Osteoblast (primary cell): ENCODE measurements around the gene KRT6B. TPM values are rescaled to one million over a fixed set of nuclear protein-coding genes. Genes with fewer than 3 reads are reported as not detected.
A peak's percentile ranks its signal among the peaks of the same experiment; 100 is the strongest.
"Not testable (repeated sequence)": the region's sequence is repeated elsewhere in the genome, so short reads cannot be mapped to it uniquely, and the experiment has no call there.

Source experiments
- DNase-seq: peaks from one replicate; pipeline ENCODE4 v3.0.0; 2011; ENCODE audit warnings: low spot score, mixed read lengths; ENCODE audit not compliant: insufficient read length; ENCODE audit errors: missing footprints
- H2AFZ ChIP-seq: 2 replicates; pipeline ENCODE4 v1.6.0; 2011; ENCODE audit warnings: mild to moderate bottlenecking, low read length
- H3K27ac ChIP-seq: 2 replicates; pipeline ENCODE4 v1.5.1; 2011; ENCODE audit warnings: mild to moderate bottlenecking, low read depth, low read length, moderate library complexity
- H3K27me3 ChIP-seq: 2 replicates; pipeline ENCODE4 v1.6.0; 2012; ENCODE audit warnings: mild to moderate bottlenecking, control low read depth, inconsistent platforms, low read length, moderate library complexity; ENCODE audit not compliant: insufficient read depth
- H3K36me3 ChIP-seq: 2 replicates; pipeline ENCODE4 v1.5.1; 2011; ENCODE audit warnings: mild to moderate bottlenecking, low read length, control low read depth, moderate library complexity; ENCODE audit not compliant: insufficient read depth
- H3K4me1 ChIP-seq: 2 replicates; pipeline ENCODE4 v1.5.1; 2011; ENCODE audit warnings: mild to moderate bottlenecking, low read length, control low read depth, moderate library complexity; ENCODE audit not compliant: insufficient read depth
- H3K4me2 ChIP-seq: 2 replicates; pipeline ENCODE4 v1.6.0; 2011; ENCODE audit warnings: mild to moderate bottlenecking, low read length; ENCODE audit not compliant: insufficient read depth
- H3K4me3 ChIP-seq: fragments of 200-600 bp; sonication (generic); 3 replicates; pipeline ENCODE4 v1.5.1; 2012; ENCODE audit warnings: mild to moderate bottlenecking, low read length, inconsistent platforms; ENCODE audit not compliant: insufficient read depth
- H3K79me2 ChIP-seq: 2 replicates; pipeline ENCODE4 v1.6.0; 2012; ENCODE audit warnings: mild to moderate bottlenecking, low read length, control low read depth, inconsistent platforms; ENCODE audit not compliant: insufficient read depth
- H3K9me3 ChIP-seq: 2 replicates; pipeline ENCODE4 v1.5.1; 2011; ENCODE audit warnings: low read depth, low read length, control low read depth
- H4K20me1 ChIP-seq: 2 replicates; pipeline ENCODE4 v1.6.0; 2012; ENCODE audit warnings: mild to moderate bottlenecking, low read length, control low read depth; ENCODE audit not compliant: insufficient read depth
- total RNA-seq: library from RNA; depleted of rRNA; stranded (reverse); fragments of >200 nt; gene quantifications from 2 replicates; pipeline ENCODE4 v1.2.3, GENCODE V29; 2012
- TF ChIP-seq, protein P1 (sequence below): IDR thresholded peaks from 2 replicates; pipeline ENCODE4 v1.5.1; 2011; ENCODE audit warnings: mild to moderate bottlenecking, low read depth, low read length, moderate library complexity; ENCODE audit errors: extremely low read depth

KRT6B gene
- not detected in 2 replicates for total RNA-seq

DNA sequence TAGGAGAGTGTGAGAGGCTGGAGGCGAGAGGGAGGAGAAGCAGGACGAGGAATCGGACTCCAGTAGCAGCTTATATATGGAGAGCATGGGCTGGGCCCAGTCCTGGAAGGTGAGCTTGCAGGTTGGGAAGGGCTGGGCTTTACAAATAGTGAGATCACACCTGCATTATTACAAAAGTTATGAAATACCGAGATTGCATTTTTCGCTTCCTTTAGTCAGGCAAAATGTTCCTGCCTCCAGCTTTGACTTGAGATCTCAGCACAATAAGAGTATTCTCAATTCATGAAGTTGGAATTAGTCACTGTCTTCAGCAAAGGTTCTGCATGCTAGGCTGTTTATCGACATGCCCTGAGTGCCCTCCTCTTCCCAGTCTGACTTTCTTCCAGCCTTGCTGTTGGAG lies at the start of gene KRT6B:
Gene KRT6B (minus strand): TSS at position 46 of the 400 bp plus-strand sequence. CDS start 68 bp downstream, outside the sequence.
- Histone ChIP-seq H3K4me1 (peaks cover 8% of the 10 kb centered on the region), H2AFZ (no peak within 1 kb of the TSS), H3K36me3 (no peaks in the 10 kb centered on the region), H3K79me2 (no peaks in the 10 kb centered on the region), H3K9me3 (no peaks in the 10 kb centered on the region), H3K27ac (no peak within 1 kb of the TSS), H4K20me1 (no peaks in the 10 kb centered on the region), H3K27me3 (peaks cover 32% of the 10 kb centered on the region), H3K4me2 (no peak within 1 kb of the TSS), H3K4me3 (no peak within 1 kb of the TSS)
- no peak for DNase-seq
- TF ChIP-seq, protein P1, sequence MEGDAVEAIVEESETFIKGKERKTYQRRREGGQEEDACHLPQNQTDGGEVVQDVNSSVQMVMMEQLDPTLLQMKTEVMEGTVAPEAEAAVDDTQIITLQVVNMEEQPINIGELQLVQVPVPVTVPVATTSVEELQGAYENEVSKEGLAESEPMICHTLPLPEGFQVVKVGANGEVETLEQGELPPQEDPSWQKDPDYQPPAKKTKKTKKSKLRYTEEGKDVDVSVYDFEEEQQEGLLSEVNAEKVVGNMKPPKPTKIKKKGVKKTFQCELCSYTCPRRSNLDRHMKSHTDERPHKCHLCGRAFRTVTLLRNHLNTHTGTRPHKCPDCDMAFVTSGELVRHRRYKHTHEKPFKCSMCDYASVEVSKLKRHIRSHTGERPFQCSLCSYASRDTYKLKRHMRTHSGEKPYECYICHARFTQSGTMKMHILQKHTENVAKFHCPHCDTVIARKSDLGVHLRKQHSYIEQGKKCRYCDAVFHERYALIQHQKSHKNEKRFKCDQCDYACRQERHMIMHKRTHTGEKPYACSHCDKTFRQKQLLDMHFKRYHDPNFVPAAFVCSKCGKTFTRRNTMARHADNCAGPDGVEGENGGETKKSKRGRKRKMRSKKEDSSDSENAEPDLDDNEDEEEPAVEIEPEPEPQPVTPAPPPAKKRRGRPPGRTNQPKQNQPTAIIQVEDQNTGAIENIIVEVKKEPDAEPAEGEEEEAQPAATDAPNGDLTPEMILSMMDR: no peak

- Histone ChIP-seq H3K4me3 (no peak overlapping the region), H3K4me2 (no peak overlapping the region), H3K27me3 (peaks cover 3% of the 10 kb centered on the region), H3K9me3 (no peaks in the 10 kb centered on the region), H3K36me3 (no peaks in the 10 kb centered on the region), H4K20me1 (no peaks in the 10 kb centered on the region), H3K79me2 (no peaks in the 10 kb centered on the region), H3K4me1 (peaks cover 40% of the 10 kb centered on the region), H2AFZ (no peak overlapping the region), H3K27ac (peak overlapping the region; percentile 82)
- TF ChIP-seq, protein P1: no peak
- no peak for DNase-seq
These were observed 49.5 kb upstream of the KRT6B start for GRCh38 chr12:52501490-52501889.

DNA sequence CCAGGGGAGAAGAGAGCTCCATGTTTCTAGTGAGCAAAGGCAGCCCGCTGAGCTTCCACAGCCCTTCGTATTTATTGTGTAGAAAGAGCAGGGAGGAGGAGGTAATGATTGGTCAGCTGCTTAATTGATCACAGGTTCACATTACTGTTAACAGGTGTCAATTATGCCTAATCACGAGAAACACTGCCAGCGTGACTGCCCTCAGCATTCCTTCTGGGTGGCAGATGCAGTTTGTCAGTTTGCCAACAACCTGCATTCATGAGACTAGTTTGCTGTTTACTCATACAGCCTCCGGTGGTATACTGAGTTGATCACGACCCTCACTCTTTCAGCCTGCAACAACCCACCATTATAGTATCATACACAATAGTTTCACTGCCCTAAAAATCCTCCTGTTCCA lies 48.6 kb upstream of the KRT6B start:
- not testable (repeated sequence) for H3K79me2 ChIP-seq, H3K36me3 ChIP-seq, DNase-seq, H4K20me1 ChIP-seq, H3K27me3 ChIP-seq, H2AFZ ChIP-seq, H3K9me3 ChIP-seq
- H3K4me3 ChIP-seq: peak overlapping the region; percentile 38
- peaks cover 49% of the 10 kb centered on the region for H3K4me1 ChIP-seq
- peak overlapping the region; percentile 64 for H3K4me2 ChIP-seq
- H3K27ac ChIP-seq: peak overlapping the region; percentile 82

GRCh38 chr12:52499806-52500560 lies 48.0 kb upstream of the KRT6B start:
- H3K4me3 ChIP-seq: peak overlapping the region; percentile 38
- no peak overlapping the region for H2AFZ ChIP-seq
- DNase-seq: no peak
- H3K27me3 ChIP-seq: no peaks in the 10 kb centered on the region
- H3K9me3 ChIP-seq: no peaks in the 10 kb centered on the region
- TF ChIP-seq, protein P1: no peak
- no peaks in the 10 kb centered on the region for H3K79me2 ChIP-seq
- no peaks in the 10 kb centered on the region for H4K20me1 ChIP-seq
- peaks cover 55% of the 10 kb centered on the region for H3K4me1 ChIP-seq
- H3K36me3 ChIP-seq: no peaks in the 10 kb centered on the region
- peak overlapping the region; percentile 64 for H3K4me2 ChIP-seq
- peak overlapping the region; percentile 82 for H3K27ac ChIP-seq
